GM12892 (cell line): ENCODE measurements around the gene LTA.
A peak's percentile ranks its signal among the peaks of the same experiment; 100 is the strongest.

Experiments
- POLR2A ChIP-seq: IDR thresholded peaks from 2 replicates; pipeline ENCODE4 v1.6.1; 2011; ENCODE audit warnings: low read depth, low read length, control low read depth
- POLR2AphosphoS5 ChIP-seq: IDR thresholded peaks from 2 replicates; pipeline ENCODE4 v1.6.1; 2011; ENCODE audit warnings: low read depth, low read length, control low read depth

- TF ChIP-seq POLR2A, result peak; percentile 17; the same call in 1 of the 2 replicates
- TF ChIP-seq POLR2AphosphoS5, result no peak; the same call in none of the 2 replicates
These were observed 39.2 kb upstream of the LTA start for GRCh38 chr6:31532644-31533454.
